GM18499 (cell line): Measurements from ENCODE around the gene POLL.

Experiments
- ATAC-seq: cut with Tn5 transposase; IDR thresholded peaks from one replicate; pipeline ENCODE4 v1.9.1; 2021; ENCODE audit warnings: moderate number of reproducible peaks; ENCODE audit not compliant: insufficient read depth, unreplicated experiment

The POLL gene

DNA sequence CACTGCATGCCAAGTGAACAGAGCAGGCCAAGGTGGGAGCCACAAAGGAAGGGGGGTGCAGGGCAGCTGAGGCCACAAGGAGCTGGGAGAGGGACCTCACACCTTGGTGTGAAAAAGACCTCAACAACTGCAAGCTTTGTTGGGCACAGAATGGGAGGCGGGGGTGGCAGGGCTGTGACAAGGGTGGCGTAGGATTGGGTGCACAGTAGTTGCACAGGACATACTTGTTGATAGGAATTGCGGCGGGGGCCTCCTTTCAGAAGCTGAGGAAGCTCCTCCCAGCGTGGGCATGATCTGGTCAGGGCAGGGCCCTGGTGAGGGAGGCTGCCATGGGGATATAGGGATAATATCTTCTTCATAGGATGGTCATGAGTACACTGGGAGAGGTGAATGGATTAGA, 25.8 kb downstream of the POLL start:
- no peak for ATAC-seq

DNA sequence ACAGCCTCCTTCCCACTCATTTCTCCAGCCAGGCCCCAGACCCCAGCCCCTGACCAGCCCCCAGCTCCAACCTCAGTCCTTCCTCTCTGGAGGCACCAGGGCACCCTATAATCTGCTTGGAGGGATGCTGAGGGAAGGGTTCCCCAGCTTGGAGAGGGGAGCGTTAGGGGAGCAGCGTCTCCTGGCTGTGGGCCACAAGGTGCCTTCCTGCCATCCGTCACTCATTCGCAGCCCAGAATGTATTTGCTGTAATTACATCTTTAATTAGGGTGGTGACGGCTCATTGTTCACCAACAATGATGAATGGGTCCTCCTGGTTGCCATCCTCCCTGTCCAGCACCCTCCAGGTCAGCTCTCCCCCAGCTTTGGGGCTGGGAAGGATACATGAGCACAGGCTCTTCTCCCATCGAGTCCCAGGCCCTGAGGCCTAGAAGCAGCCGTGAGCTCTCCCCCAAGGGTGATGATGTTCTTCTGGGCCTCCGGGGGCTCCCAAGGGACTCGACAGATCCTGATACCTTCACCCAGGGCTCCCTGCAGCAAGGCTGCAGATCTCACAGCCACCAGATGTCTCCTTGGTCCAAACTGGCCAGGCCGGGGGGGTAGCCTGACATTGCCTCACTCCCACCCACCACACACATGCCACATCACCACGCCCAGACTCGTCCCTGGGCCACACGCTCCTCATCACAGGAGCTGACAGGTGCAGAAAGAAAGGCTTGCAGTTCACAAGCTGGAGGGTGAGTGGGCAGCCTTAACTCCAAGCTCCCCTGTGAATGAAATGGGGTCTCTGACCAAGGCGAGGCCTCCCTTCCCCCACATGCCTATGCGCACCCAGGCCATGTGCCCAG, 26.8 kb downstream of the POLL start:
- no peak for ATAC-seq

DNA sequence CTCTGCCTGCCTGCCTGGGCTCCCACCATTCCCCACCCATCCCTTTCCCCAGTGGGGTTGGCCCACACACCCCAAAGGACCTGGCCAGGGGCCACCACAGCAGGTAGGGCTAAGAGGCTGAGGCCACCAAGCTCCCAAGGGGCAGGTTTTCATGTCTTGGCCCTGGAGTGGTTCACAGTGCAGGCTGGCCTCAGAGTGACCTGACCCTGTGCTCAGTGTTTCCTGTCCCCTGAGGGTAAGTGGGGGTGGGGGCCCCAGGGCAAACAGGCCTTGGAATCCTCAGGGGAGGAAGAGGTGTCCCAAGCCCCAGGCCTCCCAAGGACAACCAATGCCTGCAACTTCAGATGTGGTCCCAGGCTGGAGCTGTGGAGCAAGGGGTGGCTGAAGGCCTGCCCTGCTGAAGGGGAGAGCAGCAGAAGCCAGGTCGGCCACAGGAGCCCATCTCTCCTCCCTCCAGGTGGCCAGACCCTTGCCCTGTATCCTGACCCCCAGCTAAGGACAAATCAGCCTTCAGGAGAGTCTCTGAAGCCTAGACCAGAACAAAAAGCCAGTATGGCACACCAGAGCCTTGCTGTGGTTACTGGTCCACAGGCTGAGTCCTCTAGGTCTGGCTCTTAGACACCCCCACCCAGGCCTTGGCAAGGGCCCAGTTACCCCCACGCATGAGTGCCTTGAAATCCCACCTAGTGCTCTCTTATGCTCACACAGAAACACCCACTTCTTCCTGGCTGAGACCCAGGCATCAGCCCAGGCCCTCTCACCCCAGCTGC, 27.6 kb downstream of the POLL start:
- ATAC-seq: no peak

DNA sequence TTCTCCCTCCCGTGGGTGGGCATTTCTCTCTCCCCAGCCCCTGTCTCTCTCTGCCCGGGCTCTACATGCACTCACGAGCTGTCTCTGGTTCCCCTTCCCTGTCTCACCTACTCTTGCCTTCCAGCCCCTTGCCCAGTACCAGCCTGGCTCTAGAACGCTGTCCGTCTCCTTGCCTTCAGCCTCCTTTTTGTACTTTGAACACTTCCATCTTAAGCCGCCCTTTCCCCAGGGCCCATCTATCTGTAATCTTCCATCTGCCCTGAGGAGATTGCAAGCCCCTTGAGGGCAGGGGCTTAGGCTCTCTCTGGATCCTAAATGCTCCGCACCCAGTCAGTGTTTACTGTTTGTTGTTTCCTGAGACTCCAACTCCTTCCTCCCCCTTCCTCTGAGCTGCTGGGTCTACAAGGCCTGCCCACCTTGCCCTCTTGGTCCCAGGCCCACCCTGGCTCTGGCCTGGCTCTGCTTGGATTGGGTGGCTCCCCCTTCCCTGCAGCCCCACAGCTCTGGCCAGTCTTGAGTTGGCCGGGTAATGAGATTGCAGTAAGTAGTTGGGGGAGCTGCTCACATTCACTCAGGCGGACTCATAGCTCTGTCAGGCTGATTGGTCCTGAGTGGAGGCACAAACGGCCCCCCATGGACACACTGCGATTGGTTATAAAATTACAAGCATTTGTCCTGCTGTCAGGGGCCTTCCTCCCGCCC, 28.3 kb downstream of the POLL start:
- no peak for ATAC-seq

DNA sequence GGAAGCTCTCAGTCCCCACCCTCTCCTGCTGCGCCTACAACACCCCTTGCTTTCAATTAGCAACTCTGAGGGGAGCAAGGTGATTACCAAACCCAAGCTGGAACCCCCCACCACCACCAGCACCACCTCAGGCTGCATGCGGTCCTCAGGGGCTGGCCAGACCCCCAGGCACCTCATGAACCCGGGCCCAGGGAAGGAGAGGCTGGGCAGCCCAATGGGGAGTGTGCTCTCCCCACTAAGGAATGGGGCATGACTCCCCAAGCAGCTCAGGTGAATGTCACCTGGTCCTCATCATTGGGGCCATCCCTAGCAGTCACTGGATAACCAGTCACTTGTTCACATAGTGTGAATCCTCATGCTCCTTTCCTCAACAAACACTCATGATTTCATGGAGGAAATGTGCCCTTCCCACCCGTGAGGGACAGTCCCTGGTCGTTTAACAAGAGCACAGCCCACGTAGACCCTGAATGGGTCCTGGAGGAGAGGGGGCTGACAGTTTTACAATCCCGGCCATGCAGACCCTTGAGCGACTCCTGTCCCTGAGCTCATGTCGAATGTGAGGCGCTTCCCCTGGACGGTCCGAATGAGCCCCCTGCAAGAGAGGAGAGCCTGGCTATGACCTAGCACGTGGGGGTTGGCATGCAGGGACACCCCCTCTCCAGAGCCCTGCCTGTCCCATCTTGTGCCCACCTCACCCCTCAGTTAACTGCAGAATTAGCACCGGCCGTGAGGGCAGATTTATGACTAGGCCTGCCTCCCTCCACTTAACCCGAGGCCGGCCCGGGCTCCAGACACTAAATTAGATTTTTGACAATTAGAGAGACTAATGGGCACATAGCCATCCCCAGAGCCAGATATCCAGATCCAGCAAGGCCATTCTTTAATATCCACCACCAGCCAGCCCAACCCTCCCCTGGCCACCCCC, 29.1 kb downstream of the POLL start:
- no peak for ATAC-seq

DNA sequence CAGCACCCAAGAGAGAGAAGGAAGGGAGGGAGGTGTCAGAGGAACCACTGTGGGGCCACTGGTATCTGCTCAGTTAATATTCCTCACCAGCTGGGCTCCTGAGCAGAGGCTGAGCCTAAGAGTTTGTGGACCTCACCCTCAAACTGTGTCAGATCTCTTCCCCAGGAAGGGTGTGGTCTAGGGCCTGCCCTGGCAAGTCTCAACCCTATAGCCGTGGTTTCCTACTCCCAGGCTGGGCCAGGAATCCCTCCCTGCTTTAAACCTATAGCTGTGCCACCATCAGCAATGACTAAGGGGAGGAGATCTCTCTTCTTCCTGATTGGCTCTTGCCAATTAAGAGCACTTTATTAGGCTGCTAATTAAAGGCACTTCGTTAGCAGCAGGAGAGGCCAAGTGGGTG, 29.9 kb downstream of the POLL start:
- ATAC-seq: no peak

DNA sequence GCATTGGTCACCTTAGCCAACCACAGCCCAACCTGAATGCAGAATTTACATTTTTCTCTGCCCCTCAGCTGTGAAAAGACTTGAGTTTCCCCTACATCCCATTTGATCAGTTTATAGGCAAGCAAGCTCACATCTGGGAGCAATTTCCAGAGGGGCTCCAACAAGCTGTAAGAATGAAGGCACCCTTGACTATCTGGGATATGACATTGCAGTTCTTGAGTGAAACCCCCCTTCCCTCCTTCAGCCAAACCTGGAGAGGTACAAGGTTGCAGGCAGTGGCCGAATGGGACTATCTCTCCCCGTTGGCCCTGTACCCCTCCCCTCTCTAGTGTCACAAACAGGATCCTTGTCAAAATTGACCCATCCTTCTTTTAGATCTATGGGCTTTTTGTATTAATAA, 30.5 kb downstream of the POLL start:
- no peak for ATAC-seq

DNA sequence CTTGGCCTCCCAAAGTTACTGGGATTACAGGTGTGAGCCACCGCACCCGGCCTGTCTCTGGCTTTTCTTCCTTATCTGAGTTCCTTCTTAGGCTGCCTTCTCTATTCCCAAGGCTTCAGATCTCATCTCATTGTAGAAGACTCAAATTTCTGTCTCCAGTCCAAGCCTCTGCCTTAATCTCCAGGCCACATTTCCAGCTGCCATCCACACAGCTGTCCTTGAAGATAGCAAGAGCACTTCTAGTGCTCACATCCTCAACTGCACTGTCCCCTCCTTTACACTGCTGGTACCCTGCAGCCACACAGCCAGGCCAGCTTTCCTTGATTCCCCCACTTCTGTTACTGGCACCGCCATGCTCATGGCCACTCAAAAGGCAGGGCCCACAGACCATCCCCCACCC, 35.6 kb downstream of the POLL start:
- ATAC-seq: no peak

DNA sequence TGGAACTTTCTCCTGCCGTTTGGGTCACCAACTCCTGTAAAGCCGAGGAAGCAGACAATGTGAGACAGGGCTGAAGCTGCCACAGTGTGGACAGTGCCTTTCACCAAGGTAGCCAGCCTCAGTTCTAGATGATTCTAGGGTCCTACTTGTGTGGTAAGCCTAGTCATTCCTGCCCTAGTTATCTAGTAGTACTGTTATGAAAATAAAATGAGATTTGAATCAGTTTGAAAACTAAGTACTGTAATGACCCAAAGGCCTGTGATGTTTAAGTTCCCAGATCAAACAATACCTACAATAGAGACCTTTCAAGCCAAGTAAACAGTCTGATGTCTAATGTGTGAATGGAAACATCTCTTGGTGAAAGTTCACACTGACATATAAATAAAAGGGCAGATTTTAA, 37.1 kb downstream of the POLL start:
- no peak for ATAC-seq

DNA sequence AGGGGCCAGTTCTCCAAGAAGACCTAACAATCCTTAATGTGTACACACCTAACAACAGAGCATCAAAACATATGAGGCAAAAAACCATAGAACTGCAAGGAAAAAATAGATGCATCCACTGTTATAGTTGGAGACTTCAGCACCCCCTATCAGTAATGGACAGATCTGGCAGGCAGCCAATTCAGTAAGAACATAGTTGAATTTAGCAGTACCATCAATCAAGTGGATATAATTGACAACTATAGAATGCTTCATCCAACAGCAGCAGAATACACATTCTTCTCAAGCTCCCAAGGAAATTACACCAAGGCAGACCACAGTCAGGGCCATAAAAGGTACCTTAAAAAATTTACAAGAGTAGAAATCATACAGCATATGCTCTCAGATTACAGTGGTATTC, 42.2 kb downstream of the POLL start:
- ATAC-seq: no peak

DNA sequence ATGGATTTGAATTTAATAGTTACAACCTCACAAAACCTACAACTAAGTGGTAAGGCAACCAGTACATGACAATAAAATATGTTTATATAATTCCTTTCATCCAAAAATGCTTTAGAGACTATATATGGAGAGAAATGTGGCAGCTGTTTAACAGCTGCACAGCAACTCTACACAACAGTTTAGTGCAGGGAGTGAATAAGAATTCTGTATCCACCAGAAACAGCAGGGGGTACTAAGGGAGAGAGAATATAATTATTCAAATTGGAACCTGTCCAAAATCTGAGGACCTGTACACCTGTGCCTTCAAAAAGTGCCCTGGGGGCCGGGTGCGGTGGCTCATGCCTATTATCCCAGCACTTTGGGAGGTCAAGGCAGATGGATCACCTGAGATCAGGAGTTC, 49.6 kb downstream of the POLL start:
- no peak for ATAC-seq

DNA sequence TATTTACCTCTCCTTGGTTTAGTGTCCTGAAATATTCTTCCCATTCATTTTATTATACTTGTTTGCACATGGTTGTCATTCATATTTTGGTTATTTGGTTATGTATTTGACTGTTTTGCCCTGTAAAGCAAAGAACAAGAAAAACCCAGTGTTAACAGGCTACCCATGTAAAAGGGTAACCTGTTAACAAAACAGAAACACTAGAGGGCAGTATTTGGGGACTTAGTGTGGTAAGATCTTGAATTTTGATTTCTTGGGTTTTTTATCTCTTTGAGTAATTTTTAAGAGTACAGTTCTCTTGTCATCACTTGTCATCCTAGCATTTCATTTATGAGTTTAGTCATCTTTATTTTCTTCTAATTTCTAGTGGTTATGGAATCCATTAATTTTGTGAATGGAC, 51.3 kb downstream of the POLL start:
- ATAC-seq: no peak

DNA sequence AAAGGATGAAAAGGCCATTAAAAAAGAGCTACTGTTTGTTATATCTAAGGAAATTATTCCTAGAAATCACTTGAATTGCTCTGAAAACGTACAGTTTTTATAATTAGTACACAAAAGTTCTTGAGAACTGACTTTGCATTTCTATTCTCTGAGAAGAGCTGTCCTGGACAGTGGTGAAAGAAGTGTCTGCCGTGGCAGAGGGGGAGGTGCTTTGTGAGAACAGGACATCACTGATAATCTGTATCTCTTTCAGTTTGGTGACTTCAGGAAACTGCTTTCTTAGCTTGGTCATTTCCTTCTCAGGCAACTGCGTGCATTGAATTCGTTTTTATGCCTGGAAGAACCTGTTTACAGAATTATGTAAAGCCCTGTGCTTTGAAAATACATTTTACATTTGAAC, 52.1 kb downstream of the POLL start:
- ATAC-seq: no peak

DNA sequence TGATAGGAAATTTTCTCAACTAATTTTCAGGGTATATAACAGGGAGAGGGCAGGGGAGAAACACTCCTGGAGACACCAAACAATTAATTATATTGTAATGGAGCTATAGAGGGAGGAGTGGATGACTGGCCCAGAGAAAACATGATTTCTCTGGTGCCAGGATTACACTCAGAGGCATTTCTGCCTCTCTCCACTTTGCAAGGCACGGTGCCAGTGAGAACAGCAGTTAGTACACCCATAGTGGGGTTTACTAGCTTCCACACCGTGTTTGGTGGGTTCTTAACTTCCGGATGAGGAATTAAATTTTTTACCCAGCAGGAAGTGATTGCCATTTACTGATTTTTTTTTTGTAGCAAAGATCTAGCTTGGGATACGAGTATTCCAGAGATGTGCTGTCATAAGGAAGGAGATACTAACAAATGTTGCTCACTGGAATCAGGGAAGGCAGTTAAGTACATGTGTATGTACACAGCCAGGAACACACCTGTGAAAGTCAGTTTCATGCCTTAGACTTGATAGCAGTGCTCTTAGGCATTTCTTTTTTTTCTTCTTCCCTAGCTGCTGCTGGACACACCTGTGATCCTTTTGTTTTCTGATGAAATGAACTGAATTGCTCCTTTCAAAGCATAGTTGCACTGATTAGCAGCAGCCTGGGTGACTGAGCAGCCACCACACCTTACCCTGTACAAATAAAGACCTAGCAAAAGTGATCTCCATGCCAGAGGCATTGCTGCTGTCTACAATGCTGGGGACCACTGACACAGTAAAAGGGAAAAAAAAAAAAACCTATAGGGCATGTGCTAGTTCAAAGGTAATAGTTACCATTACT, 58.1 kb downstream of the POLL start:
- no peak for ATAC-seq

DNA sequence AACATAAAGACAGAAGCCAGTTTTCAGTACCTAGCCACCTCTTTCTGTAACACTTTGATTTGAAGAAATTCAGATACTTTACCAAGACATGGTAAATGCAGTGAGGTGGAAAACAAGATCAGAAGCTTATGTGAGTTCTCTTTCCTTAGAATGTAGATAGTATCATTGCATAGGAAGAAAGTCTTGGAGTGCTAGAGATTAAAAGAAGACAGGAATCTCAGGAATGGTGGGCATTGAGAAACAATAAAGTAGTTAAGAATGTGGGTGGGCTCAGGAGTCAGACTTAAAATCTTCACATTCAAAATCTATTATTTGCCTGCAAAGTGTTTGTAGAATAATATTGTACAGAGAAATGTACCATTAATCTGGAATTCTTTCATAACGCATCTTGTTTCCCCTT, 58.9 kb downstream of the POLL start:
- ATAC-seq: no peak
